Testis (tissue), 2 donors: ENCODE measurements around the gene SMIM28.

ENCODE experiments used
- POLR2A ChIP-seq: fragments of 450-650 bp; IDR thresholded peaks from one replicate; pipeline ENCODE4 v1.6.1; 2017; ENCODE audit warnings: antibody characterized with exemption, mild to moderate bottlenecking, moderate library complexity
- TF ChIP-seq, protein P1 (sequence below), 3 experiments: fragments of 450-650 bp in 2 of 3; fragments of 200-600 bp in 1 of 3; sonication (generic) in 1 of 3; IDR thresholded peaks; one replicate each; pipeline ENCODE4 v1.5.1; 2016 to 2019; ENCODE audit warnings: antibody characterized with exemption in 3 of 3, mild to moderate bottlenecking in 2 of 3, moderate library complexity in 1 of 3

DNA sequence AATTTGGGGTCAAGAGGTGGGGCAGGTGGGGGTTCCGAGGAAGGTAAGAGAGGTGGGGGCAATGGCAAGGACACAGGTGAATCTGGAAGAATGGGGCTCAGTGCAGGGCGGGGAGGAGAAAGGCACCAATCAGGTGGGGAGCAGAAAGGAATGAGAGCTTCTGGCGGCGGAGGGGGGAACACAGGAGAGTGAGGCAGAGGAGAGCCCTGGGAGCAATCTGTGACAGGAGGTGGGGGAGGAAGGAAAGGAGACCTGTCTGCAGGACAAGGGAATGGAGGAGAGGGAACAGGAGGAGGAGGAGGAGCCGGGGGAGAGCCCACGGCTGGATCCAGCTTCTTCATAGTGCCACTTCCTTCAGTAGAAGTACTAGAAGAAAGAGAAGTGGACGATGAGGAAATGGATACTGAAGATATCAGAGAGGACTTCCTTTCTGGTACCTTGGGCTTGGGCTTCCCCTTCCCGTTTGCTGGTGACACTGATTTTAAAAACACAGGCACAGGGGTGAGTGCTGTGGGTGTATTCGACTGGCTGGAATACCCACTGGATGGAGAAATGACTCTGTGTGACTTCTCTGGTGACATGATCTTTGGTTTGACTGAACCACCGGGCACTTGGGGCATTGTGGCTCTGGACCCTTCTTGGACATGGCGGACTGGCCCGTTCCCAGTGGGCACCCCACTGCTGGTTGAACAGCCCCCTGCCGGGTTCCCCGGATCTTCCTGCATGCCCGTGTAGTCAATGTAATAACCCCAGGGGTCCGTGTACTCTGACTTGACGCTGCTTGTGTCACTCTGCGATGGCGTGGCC lies 53.8 kb downstream of the SMIM28 start:
- TF ChIP-seq POLR2A, result no peak
- TF ChIP-seq, protein P1, sequence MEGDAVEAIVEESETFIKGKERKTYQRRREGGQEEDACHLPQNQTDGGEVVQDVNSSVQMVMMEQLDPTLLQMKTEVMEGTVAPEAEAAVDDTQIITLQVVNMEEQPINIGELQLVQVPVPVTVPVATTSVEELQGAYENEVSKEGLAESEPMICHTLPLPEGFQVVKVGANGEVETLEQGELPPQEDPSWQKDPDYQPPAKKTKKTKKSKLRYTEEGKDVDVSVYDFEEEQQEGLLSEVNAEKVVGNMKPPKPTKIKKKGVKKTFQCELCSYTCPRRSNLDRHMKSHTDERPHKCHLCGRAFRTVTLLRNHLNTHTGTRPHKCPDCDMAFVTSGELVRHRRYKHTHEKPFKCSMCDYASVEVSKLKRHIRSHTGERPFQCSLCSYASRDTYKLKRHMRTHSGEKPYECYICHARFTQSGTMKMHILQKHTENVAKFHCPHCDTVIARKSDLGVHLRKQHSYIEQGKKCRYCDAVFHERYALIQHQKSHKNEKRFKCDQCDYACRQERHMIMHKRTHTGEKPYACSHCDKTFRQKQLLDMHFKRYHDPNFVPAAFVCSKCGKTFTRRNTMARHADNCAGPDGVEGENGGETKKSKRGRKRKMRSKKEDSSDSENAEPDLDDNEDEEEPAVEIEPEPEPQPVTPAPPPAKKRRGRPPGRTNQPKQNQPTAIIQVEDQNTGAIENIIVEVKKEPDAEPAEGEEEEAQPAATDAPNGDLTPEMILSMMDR (IDR thresholded peaks at IDR 0.05), result no peak
